Left ventricle myocardium inferior (tissue), 1 donor: Measurements from ENCODE around the gene GHR. TPM values are rescaled to one million over a fixed set of nuclear protein-coding genes. Genes with fewer than 3 reads are reported as not detected.

ENCODE experiments used
- DNase-seq: peaks from one replicate; pipeline ENCODE4 v3.0.0-alpha.2; 2020
- H3K27ac ChIP-seq: fragments of 200-600 bp; replicated peaks from 2 replicates; pipeline ENCODE4 v1.8.0; 2021
- H3K27me3 ChIP-seq: fragments of 200-600 bp; 2 replicates; pipeline ENCODE4 v1.8.0; 2021; ENCODE audit warnings: low read depth
- H3K36me3 ChIP-seq: fragments of 200-600 bp; 2 replicates; pipeline ENCODE4 v1.8.0; 2021
- H3K4me1 ChIP-seq: fragments of 200-600 bp; 2 replicates; pipeline ENCODE4 v1.8.0; 2021
- H3K4me3 ChIP-seq: fragments of 200-600 bp; 2 replicates; pipeline ENCODE4 v1.8.0; 2021; ENCODE audit warnings: mild to moderate bottlenecking, moderate library complexity
- H3K9me3 ChIP-seq: fragments of 200-600 bp; replicated peaks from 2 replicates; pipeline ENCODE4 v1.8.0; 2021
- CTCF ChIP-seq: fragments of 200-600 bp; IDR thresholded peaks from 2 replicates; pipeline ENCODE4 v1.8.0; 2021; ENCODE audit warnings: antibody characterized with exemption, mild to moderate bottlenecking, borderline replicate concordance
- intact Hi-C: fragments of 100-400 bp; cut with micrococcal nuclease; formaldehyde crosslinking; loops from one replicate; pipeline ENCODE4 v1.11.0; 2022
- total RNA-seq: library from RNA; stranded (reverse); fragmentation: NEBNext Ultra II Directional; extraction: Animal tissue kit (Norgen Biotek cat#: 25700); gene quantifications from one replicate; pipeline ENCODE4 v1.2.1, GENCODE V29; 2021
- donor health status: DM: no; HTN: yes; CAD: no; lungs with severe emphysema.

The GHR gene
- total RNA-seq, 1 donor from 2014 or later, result 12.9 TPM

- Histone ChIP-seq H3K27ac (no peak overlapping the region), H3K9me3 (peaks cover 6% of the 10 kb centered on the region), H3K4me1 (no peaks in the 10 kb centered on the region), H3K27me3 (no peaks in the 10 kb centered on the region), H3K4me3 (no peak overlapping the region), H3K36me3 (no peaks in the 10 kb centered on the region)
- DNase-seq, result no peak
- no peak for TF ChIP-seq CTCF
- intact Hi-C loops, result no loop called here
Measured at GRCh38 chr5:42666869-42667268, 243.6 kb downstream of the GHR start.

- H3K36me3 ChIP-seq, result no peaks in the 10 kb centered on the region
- no peak overlapping the region for H3K27ac ChIP-seq
- H3K4me3 ChIP-seq, result no peak overlapping the region
- peaks cover 20% of the 10 kb centered on the region for H3K9me3 ChIP-seq
- no peaks in the 10 kb centered on the region for H3K27me3 ChIP-seq
- H3K4me1 ChIP-seq, result no peaks in the 10 kb centered on the region
- no peak for DNase-seq
- no peak for TF ChIP-seq CTCF
- intact Hi-C loops, result no loop called here
Measured at GRCh38 chr5:42668254-42668653, 245.0 kb downstream of the GHR start.

- H3K4me1 ChIP-seq, result peaks cover 15% of the 10 kb centered on the region
- H3K36me3 ChIP-seq, result no peaks in the 10 kb centered on the region
- TF ChIP-seq CTCF, result no peak
- intact Hi-C loops, result no loop called here
- no peak overlapping the region for H3K27ac ChIP-seq
- no peak for DNase-seq
- H3K4me3 ChIP-seq, result no peak overlapping the region
- peaks cover 38% of the 10 kb centered on the region for H3K9me3 ChIP-seq
- no peaks in the 10 kb centered on the region for H3K27me3 ChIP-seq
Measured at GRCh38 chr5:42672925-42673324, 249.7 kb downstream of the GHR start.

GRCh38 chr5:42675602-42676001 lies 252.4 kb downstream of the GHR start:
- DNase-seq, result no peak
- Histone ChIP-seq H3K27me3 (no peaks in the 10 kb centered on the region), H3K4me3 (no peak overlapping the region), H3K27ac (no peak overlapping the region), H3K36me3 (no peaks in the 10 kb centered on the region), H3K9me3 (peaks cover 33% of the 10 kb centered on the region), H3K4me1 (peaks cover 15% of the 10 kb centered on the region)
- intact Hi-C loops, result no loop called here
- TF ChIP-seq CTCF, result no peak

- no peaks in the 10 kb centered on the region for H3K27me3 ChIP-seq
- H3K9me3 ChIP-seq, result peaks cover 34% of the 10 kb centered on the region
- intact Hi-C loops, result no loop called here
- no peak overlapping the region for H3K4me3 ChIP-seq
- H3K27ac ChIP-seq, result peak overlapping the region; percentile 12
- no peaks in the 10 kb centered on the region for H3K36me3 ChIP-seq
- H3K4me1 ChIP-seq, result peaks cover 15% of the 10 kb centered on the region
- no peak for DNase-seq
- TF ChIP-seq CTCF, result no peak
Measured at GRCh38 chr5:42676362-42676761, 253.1 kb downstream of the GHR start.
